Epithelial cell of prostate (primary cell): ENCODE results near the gene NFIA.

Source experiments
- DNase-seq: peaks from one replicate; pipeline ENCODE4 v3.0.0-alpha.2; 2011; ENCODE audit warnings: low read depth, low spot score
- H3K27ac ChIP-seq: fragments of 450-650 bp; 2 replicates; pipeline ENCODE4 v1.5.1; 2017; ENCODE audit warnings: mild to moderate bottlenecking

NFIA gene

GRCh38 chr1:61201035-61201434 lies 118.7 kb downstream of the NFIA start:
- DNase-seq = no peak
- H3K27ac ChIP-seq = no peak overlapping the region

- H3K27ac ChIP-seq = peak overlapping the region; percentile 25
- DNase-seq = no peak
These were observed 120.7 kb downstream of the NFIA start for GRCh38 chr1:61202854-61203598.

DNA sequence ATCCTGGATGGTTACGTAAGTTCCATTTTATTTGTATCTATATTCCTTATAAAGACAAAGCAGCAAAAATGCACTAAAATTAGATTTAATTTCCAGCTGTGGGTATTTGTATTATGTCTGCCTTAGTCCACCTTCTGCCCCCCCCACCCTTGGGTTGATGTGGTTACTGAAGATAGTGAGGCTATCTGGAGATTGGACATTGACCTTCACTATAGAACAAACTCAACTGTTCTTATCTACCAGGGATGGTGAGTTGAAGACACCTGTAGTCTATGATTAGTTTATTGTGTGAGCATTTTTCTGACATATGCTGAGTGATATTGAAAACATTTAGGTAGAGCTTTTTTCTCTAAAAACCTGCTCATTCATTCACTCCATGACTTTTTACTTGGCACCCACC lies 122.2 kb downstream of the NFIA start:
- no peak for DNase-seq
- no peak overlapping the region for H3K27ac ChIP-seq

GRCh38 chr1:61207416-61207815 lies 125.1 kb downstream of the NFIA start:
- H3K27ac ChIP-seq = no peak overlapping the region
- no peak for DNase-seq

- DNase-seq = no peak
- H3K27ac ChIP-seq = no peak overlapping the region
These were observed 125.8 kb downstream of the NFIA start for GRCh38 chr1:61208172-61208571.

DNA sequence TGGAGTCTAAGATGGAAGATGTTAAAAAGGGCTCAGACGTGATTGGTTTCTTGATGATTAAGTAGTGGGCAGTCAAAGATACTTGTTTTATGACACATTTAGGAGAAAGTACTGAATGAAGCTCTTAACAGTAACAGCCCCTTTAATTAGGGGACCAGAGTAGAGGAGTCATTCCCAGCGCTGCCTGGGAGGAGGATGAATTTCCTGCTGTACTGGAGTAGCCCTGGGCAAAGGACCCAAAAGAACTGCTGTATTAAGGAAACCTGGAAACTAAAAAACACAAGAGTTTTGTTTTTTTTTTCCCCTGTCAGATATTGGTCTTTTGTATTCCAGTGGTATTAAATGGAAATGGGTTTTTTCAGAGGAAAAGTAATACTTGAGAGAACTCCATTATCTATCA lies 126.5 kb downstream of the NFIA start:
- H3K27ac ChIP-seq = no peak overlapping the region
- no peak for DNase-seq

DNA sequence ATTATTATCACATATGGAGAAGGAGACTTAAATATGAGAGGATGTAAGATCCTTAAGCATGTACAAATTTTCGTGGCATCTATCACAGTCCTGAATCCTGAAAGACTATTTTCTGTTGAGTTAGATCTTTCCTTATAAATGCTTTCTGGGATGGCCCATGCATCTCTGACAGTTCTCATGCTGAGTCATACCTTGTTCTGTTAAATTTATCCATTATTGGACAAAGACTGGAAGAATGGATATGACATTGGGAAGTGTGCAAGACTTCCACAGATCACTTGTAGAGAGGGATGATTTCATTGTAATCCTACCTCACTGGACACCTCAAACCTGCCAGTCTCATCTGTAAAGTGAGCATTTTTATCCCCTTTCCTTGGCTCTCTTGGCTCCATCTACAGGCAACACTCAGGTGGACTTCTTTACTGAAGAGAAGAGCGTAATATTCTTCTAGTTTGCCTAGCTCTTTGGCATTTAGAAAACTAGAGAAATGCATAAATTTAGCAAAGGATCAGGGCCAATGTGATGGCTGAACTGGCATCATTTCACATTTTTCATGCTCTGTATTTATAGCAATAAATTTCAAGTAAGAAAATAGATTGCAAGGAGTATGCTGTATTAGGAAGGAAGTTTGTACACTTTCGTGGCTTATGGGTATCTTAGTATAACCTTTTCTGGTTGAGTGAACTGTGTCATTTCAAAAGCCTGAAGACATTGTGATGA lies 128.2 kb downstream of the NFIA start:
- DNase-seq = no peak
- H3K27ac ChIP-seq = no peak overlapping the region

DNA sequence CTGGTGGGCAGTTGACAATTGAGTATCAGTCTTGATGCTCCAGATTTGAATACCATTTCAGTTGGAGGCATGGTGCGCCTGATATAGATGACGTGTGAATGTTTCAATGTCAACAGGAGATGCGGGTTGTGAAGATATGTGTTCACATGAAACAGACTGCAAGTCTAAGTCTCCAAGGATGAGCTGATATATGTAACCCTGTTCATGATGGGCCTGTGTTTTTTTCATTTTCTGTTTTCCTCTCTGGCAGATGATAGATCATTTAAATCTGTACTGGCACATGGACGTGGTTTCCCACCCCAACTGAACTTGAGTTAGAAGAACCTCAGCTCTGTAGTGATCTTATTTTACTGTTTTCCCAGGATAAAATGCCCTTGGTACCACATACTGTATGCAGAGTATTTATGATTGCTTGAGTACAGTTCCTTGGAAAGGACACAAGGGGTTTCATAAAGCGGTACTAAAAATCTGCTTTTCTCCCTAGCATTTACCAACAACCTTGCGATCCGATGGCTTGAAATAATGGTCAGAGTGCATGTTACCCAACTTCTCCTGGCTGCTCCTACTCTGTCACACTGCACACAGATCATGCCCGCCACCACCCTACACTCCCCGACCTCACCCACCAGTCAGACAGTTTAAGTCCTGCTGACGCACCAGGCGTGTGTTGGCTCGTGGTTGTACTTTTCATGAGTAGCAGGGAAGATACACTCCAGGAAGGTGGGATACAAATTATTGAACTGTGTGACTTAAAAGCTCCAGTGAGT lies 131.1 kb downstream of the NFIA start:
- no peak overlapping the region for H3K27ac ChIP-seq
- DNase-seq = no peak

- no peak for DNase-seq
- H3K27ac ChIP-seq = no peak overlapping the region
These were observed 132.8 kb downstream of the NFIA start for GRCh38 chr1:61215119-61215518.

DNA sequence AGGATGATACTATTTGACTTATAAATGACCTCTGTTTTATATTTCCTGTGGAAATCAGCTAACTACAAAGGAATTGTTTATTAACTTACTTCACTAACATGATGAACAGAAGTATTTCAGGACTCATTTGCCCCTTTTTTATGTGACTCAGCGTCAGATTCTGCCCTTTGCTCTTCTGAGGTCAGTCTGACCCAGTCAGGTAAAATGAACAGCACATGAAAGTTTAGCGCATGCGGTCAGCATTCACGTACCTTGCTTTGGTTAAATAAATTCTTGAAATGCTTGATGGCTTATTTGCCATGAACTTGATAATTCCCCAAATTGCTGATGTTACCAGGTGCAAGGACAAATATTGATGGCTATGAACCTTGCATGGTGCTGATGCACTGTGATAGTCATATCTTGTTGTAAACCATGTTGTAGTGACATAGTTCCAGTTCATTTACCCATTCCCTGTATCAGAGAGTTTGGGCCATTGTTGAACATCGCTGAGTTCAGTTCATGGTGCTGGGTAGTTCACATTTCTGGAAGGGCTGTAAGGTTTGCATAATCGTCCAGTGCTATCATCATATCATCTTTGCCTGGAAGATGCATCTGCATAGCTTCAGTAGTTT lies 133.4 kb downstream of the NFIA start:
- no peak overlapping the region for H3K27ac ChIP-seq
- DNase-seq = no peak

DNA sequence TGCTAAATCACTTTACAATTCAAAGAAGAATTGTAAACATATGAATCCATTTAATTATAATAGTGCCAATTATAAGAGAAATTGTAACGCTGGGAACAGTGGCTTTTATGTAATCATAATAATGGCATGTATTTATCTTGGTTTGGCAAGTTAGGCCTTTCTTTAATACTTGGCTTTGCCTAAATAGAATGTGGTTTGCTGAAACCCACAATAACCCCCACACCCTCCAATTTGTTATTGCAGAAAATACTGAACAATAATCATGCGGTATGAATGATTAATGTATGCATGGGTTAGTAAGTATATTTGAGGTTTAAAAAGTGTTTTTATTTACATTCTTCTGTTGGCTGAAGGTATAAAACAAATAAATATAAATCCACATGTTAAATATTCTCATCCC lies 138.2 kb downstream of the NFIA start:
- H3K27ac ChIP-seq = no peak overlapping the region
- DNase-seq = no peak

GRCh38 chr1:61221642-61222041 lies 139.3 kb downstream of the NFIA start:
- no peak overlapping the region for H3K27ac ChIP-seq
- DNase-seq = no peak

DNA sequence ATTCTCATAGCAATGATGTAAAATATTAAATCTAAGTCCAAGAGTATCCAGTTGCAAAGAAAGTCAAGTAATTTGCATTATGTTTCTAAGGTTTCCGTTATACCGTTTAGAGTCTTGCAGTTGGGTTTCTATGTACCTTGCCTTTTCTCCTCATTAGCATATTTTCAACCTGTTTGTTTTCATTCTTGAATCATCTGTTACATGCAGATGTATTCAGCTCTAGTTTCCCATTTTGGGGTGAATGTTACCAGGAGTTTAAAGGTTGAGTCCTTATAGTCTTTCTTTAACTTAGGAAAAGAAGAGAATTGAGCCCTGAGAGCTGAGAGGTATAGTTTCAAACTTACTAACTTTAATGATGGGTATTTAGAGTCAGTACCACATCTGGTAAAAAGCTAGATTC lies 139.9 kb downstream of the NFIA start:
- no peak for DNase-seq
- H3K27ac ChIP-seq = no peak overlapping the region

GRCh38 chr1:61223140-61223539 lies 140.8 kb downstream of the NFIA start:
- DNase-seq = no peak
- no peak overlapping the region for H3K27ac ChIP-seq

DNA sequence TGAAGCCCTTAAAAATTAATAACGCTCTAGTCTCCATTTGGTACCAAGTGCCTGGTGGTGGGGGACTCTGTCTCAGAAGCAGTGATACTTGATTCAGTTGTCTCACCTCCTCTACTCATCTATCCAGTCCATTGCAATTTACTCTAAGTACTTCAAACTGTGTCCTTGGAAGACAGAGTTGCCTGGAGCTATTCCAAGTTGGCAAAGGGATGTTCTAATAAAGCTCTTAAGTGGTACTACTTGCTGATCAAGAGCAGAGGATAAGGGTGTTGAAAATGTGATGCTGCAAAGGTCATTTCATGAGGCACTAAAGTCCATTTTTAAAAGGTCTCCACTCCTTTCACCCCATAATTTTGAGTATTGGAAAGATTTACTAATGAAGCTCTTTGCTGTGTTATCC lies 142.2 kb downstream of the NFIA start:
- no peak overlapping the region for H3K27ac ChIP-seq
- no peak for DNase-seq

DNA sequence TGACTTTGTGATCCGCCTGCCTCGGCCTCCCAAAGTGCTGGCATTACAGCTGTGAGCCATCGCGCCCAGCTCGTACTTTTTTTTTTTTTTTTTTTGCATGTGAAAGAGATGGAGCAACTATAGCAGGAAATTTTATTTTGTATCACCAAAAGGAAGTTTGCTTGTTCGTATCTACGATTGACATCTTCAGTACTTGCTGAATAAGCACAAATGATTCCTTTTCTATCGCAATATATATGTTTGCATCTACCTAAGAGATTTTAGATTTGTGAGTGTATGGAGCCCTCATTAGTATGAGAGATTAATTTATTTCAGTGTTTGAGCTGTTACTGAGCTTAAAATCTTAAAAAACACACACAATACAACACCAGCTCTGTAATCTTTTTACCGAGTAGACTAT lies 143.1 kb downstream of the NFIA start:
- H3K27ac ChIP-seq = no peak overlapping the region

GRCh38 chr1:61226791-61227567 lies 144.6 kb downstream of the NFIA start:
- no peak for DNase-seq
- peak overlapping the region; percentile 3 for H3K27ac ChIP-seq

More for the DNA sequence above, 143.1 kb downstream of the NFIA start:
- no peak for DNase-seq

GRCh38 chr1:61227857-61228550 lies 145.6 kb downstream of the NFIA start:
- DNase-seq = no peak
- H3K27ac ChIP-seq = no peak overlapping the region

DNA sequence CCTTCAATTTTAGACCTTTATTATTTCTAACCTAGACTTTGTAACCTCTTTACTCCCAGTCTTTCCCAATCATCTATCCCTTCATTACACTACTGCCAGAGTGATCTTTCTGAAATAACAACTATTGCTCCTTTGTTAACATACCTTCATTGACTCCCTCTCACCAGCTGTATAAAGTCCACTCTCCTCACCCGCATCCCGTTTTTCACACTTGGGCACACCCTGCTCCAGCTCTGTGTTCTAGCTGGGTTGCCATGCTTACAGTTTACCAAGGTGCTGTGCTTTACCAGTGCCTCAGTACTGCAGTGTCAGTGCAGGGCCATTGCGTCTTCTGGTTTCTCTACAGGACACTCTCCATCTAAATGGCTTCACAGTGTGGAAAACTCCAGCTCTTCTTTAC lies 148.2 kb downstream of the NFIA start:
- no peak for DNase-seq
- no peak overlapping the region for H3K27ac ChIP-seq
